ENCODE data around the gene CDSN. TPM values are rescaled to one million over a fixed set of nuclear protein-coding genes. Genes with fewer than 3 reads are reported as not detected.

The CDSN gene
- total and polyA plus RNA-seq, 2 of the 4 experiments (the other 2 are of a cell fraction), result not detected

GRCh38 chr6:31168606-31169005 is 48.4 kb upstream of the CDSN start:
- Histone ChIP-seq H3K9ac (ENCODE audit: low read depth, low read length) (no peak overlapping the region), H3K79me1 (ENCODE audit: low read depth in 1 of 2, low read length in 2 of 2) (no peaks in the 10 kb centered on the region; a peak in 1 of 4 replicates), H2BK120ac (ENCODE audit: low read depth, low read length) (no peak overlapping the region), H4K8ac (ENCODE audit: low read depth in 2 of 2, low read length in 2 of 2) (no peak overlapping the region), H4K91ac (ENCODE audit: insufficient read depth, low read depth, low read length) (no peak overlapping the region), H3K4me2 (ENCODE audit: low read depth, low read length) (no peak overlapping the region), H3K18ac (ENCODE audit: low read depth, low read length) (no peak overlapping the region), H2BK5ac (ENCODE audit: low read depth, low read length, poor library complexity, severe bottlenecking) (no peak overlapping the region), H2BK15ac (ENCODE audit: low read depth, low read length) (no peak overlapping the region), H2AK9ac (replicated peaks; ENCODE audit: low read depth, low read length, poor library complexity) (peak overlapping the region; percentile 16), H3K4me1 (ENCODE audit: control insufficient read depth, insufficient read depth, low read length) (0 out of 2 replicates have a peak, but pooled peaks cover 2% of the 10 kb centered on the region), H3K36me3 (ENCODE audit: control insufficient read depth, insufficient read depth, low read length) (no peaks in the 10 kb centered on the region; the same call in 1 of the 2 replicates), H3K14ac (replicated peaks; ENCODE audit: low read depth, low read length) (no peak overlapping the region), H4K5ac (ENCODE audit: low read depth, low read length) (no peak overlapping the region), H3K9me3 (ENCODE audit: control insufficient read depth, insufficient read depth, low read length) (no peaks in the 10 kb centered on the region), H3K9me1 (ENCODE audit: insufficient read depth, low read length) (peaks cover 4% of the 10 kb centered on the region; the same call in 1 of the 2 replicates), H3K4me3 (ENCODE audit: insufficient read depth, low read depth, low read length) (no peak overlapping the region), H3K4ac (ENCODE audit: low read depth, low read length) (no peak overlapping the region), H3K23ac (ENCODE audit: low read depth, low read length) (no peak overlapping the region), H3K27me3 (ENCODE audit: control insufficient read depth, insufficient read depth, low read length) (no peaks in the 10 kb centered on the region), H2AFZ (replicated peaks; ENCODE audit: low read length, poor library complexity) (peak overlapping the region; percentile 11), H4K20me1 (ENCODE audit: insufficient read depth, low read length) (no peaks in the 10 kb centered on the region), H3K56ac (ENCODE audit: extremely low read depth, insufficient read depth, low read length) (no peak overlapping the region), H2AK5ac (ENCODE audit: low read depth, low read length) (no peak overlapping the region), H2BK20ac (ENCODE audit: low read depth, low read length) (no peak overlapping the region), H3K27ac (ENCODE audit: insufficient read depth, low read length) (no peak overlapping the region)
- in situ Hi-C loops (cut with MboI; ENCODE audit: low sequenced_read_pairs) (no loop called here), intact Hi-C loops (cut with micrococcal nuclease) (no loop called here), dilution Hi-C loops (cut with HindIII; ENCODE audit: low sequenced_read_pairs, unreplicated experiment) (no loop called here)
- 79% methylated on average over 3 of the region's 3 CpGs; no CpG with 5 or more reads in 1 of the 2 experiments for WGBS, 2 experiments (ENCODE audit: extremely low coverage in 2 of 2, insufficient read length in 1 of 2)
- no peak for DNase-seq
- no peak for ATAC-seq (ENCODE audit: low read depth)
- BruUV-seq (replicated peaks), result no TSS peak
- TF ChIP-seq CHD1 (IDR thresholded peaks at IDR 0.05; ENCODE audit: low read depth, low read length), result no peak
- TF ChIP-seq NFE2L2 (IDR thresholded peaks at IDR 0.05; ENCODE audit: low read depth, low read length), result no peak
- no peak for TF ChIP-seq MAZ (IDR thresholded peaks at IDR 0.05; ENCODE audit: borderline replicate concordance, low read depth, low read length)
- TF ChIP-seq BHLHE40 (IDR thresholded peaks at IDR 0.05; ENCODE audit: low read depth, low read length), result no peak
- no peak for TF ChIP-seq USF2 (IDR thresholded peaks at IDR 0.05; ENCODE audit: low read depth, low read length)
- no peak for TF ChIP-seq FOS (IDR thresholded peaks at IDR 0.05; ENCODE audit: low read depth, low read length)
- TF ChIP-seq POLR2A (IDR thresholded peaks at IDR 0.05; ENCODE audit: low read depth, low read length), result no peak
- TF ChIP-seq MAFK (IDR thresholded peaks at IDR 0.05; ENCODE audit: low read depth, low read length), result no peak
- TF ChIP-seq RAD21 (IDR thresholded peaks at IDR 0.05; ENCODE audit: low read length), result no peak
- no peak for TF ChIP-seq MXI1 (IDR thresholded peaks at IDR 0.05; ENCODE audit: borderline replicate concordance, low read depth, low read length)
- TF ChIP-seq SMC3 (IDR thresholded peaks at IDR 0.05; ENCODE audit: low read depth, low read length), result no peak
- TF ChIP-seq ELK1 (IDR thresholded peaks at IDR 0.05; ENCODE audit: borderline replicate concordance, low read depth, low read length), result no peak
- POLR2A ChIA-PET (ENCODE audit: unreplicated experiment), result no interaction called here
- CTCF ChIA-PET, result no interaction called here
